Spinal cord (tissue), 10 donors: ENCODE results near the gene OTOG. TPM values are rescaled to one million over a fixed set of nuclear protein-coding genes. Genes with fewer than 3 reads are reported as not detected.

Experiments
- DNase-seq, 6 donors: peaks; one replicate each; pipeline versions ENCODE4 v3.0.0 to v3.0.0-alpha.2; 2013 to 2015; ENCODE audit warnings: low spot score in 6 of 6, low read depth in 4 of 6
- H3K27ac ChIP-seq: one replicate; pipeline ENCODE4 v1.5.1; 2013; ENCODE audit warnings: low read depth, low read length, control low read depth
- H3K27me3 ChIP-seq: one replicate; pipeline ENCODE4 v1.6.1; 2013; ENCODE audit warnings: low read length; ENCODE audit not compliant: control insufficient read depth, insufficient read depth
- H3K36me3 ChIP-seq: one replicate; pipeline ENCODE4 v1.6.1; 2013; ENCODE audit warnings: low read length; ENCODE audit not compliant: control insufficient read depth, insufficient read depth
- H3K4me1 ChIP-seq: one replicate; pipeline ENCODE4 v1.6.1; 2013; ENCODE audit warnings: low read length; ENCODE audit not compliant: control insufficient read depth, insufficient read depth
- H3K4me3 ChIP-seq: one replicate; pipeline ENCODE4 v1.5.1; 2013; ENCODE audit warnings: low read depth, low read length, control low read depth
- H3K9me3 ChIP-seq: one replicate; pipeline ENCODE4 v1.6.1; 2013; ENCODE audit warnings: low read length; ENCODE audit not compliant: control insufficient read depth, insufficient read depth
- WGBS: methylation state at CpG from one replicate; pipeline ENCODE4 v1.1.5; 2013; ENCODE audit warnings: missing lambda C conversion rate; ENCODE audit not compliant: insufficient coverage; 5-methylcytosine and 5-hydroxymethylcytosine counted together
- polyA plus RNA-seq, 2 donors: library from polyadenylated mRNA; unstranded; fragments of 120-200 nt; gene quantifications; one replicate each; pipeline ENCODE4 v1.2.1, GENCODE V29; 2013; ENCODE audit not compliant: insufficient read length in 2 of 2
- total RNA-seq, 2 donors: library from RNA; depleted of rRNA in 1 of 2; stranded (reverse); fragments of 120-200 nt in 1 of 2; fragments of >200 nt in 1 of 2; gene quantifications; one replicate each; pipeline versions ENCODE4 v1.2.3 to v1.2.4, GENCODE V29; 2013 to 2014
- donor health status: healthy.

The OTOG gene
- total and polyA plus RNA-seq, 4 donors, result under 0.01 to 1.3 (median 0.23) TPM; not detected in 1

- WGBS, result no CpG with 5 or more reads among the region's 4 CpGs
- Histone ChIP-seq H3K27ac (no peak overlapping the region), H3K4me3 (no peak overlapping the region), H3K27me3 (no peaks in the 10 kb centered on the region), H3K36me3 (no peaks in the 10 kb centered on the region), H3K9me3 (no peaks in the 10 kb centered on the region), H3K4me1 (peaks cover 8% of the 10 kb centered on the region)
- DNase-seq, result no peak
Observed at GRCh38 chr11:17554487-17554886, 7.4 kb downstream of the OTOG start.

- peaks cover 8% of the 10 kb centered on the region for H3K4me1 ChIP-seq
- 97% methylated on average over 8 of the region's 8 CpGs for WGBS
- no peak for DNase-seq
- H3K9me3 ChIP-seq, result no peaks in the 10 kb centered on the region
- no peaks in the 10 kb centered on the region for H3K36me3 ChIP-seq
- no peaks in the 10 kb centered on the region for H3K27me3 ChIP-seq
- H3K27ac ChIP-seq, result no peak overlapping the region
- H3K4me3 ChIP-seq, result no peak overlapping the region
Observed at GRCh38 chr11:17556999-17557398, 9.9 kb downstream of the OTOG start.

- no peak overlapping the region for H3K27ac ChIP-seq
- DNase-seq, result no peak
- WGBS, result 85% methylated on average over 14 of the region's 15 CpGs
- no peaks in the 10 kb centered on the region for H3K27me3 ChIP-seq
- H3K4me1 ChIP-seq, result peaks cover 2% of the 10 kb centered on the region
- no peaks in the 10 kb centered on the region for H3K36me3 ChIP-seq
- no peak overlapping the region for H3K4me3 ChIP-seq
- H3K9me3 ChIP-seq, result no peaks in the 10 kb centered on the region
Observed at GRCh38 chr11:17558025-17558780, 11.1 kb downstream of the OTOG start.

GRCh38 chr11:17558916-17559315, 11.9 kb downstream of the OTOG start:
- DNase-seq, result no peak
- Histone ChIP-seq H3K27ac (no peak overlapping the region), H3K36me3 (no peaks in the 10 kb centered on the region), H3K9me3 (no peaks in the 10 kb centered on the region), H3K4me3 (no peak overlapping the region), H3K27me3 (no peaks in the 10 kb centered on the region), H3K4me1 (no peaks in the 10 kb centered on the region)
- WGBS, result 98% methylated on average over 6 of the region's 9 CpGs

- Histone ChIP-seq H3K36me3 (no peaks in the 10 kb centered on the region), H3K4me3 (no peak overlapping the region), H3K27me3 (no peaks in the 10 kb centered on the region), H3K9me3 (no peaks in the 10 kb centered on the region), H3K4me1 (no peaks in the 10 kb centered on the region), H3K27ac (no peak overlapping the region)
- DNase-seq, result no peak
- WGBS, result 90% methylated on average over 7 of the region's 9 CpGs
Observed at GRCh38 chr11:17559341-17560087, 12.5 kb downstream of the OTOG start.

GRCh38 chr11:17560281-17561110, 13.4 kb downstream of the OTOG start:
- WGBS, result 81% methylated on average over 12 of the region's 12 CpGs
- Histone ChIP-seq H3K36me3 (no peaks in the 10 kb centered on the region), H3K9me3 (no peaks in the 10 kb centered on the region), H3K27ac (no peak overlapping the region), H3K4me3 (no peak overlapping the region), H3K4me1 (no peaks in the 10 kb centered on the region), H3K27me3 (no peaks in the 10 kb centered on the region)
- DNase-seq, result no peak

GRCh38 chr11:17561111-17561415, 14.0 kb downstream of the OTOG start:
- Histone ChIP-seq H3K9me3 (no peaks in the 10 kb centered on the region), H3K27ac (no peak overlapping the region), H3K4me3 (no peak overlapping the region), H3K4me1 (no peaks in the 10 kb centered on the region), H3K36me3 (no peaks in the 10 kb centered on the region), H3K27me3 (no peaks in the 10 kb centered on the region)
- 91% methylated on average over 4 of the region's 4 CpGs for WGBS
- no peak for DNase-seq

GRCh38 chr11:17561526-17561925, 14.5 kb downstream of the OTOG start:
- Histone ChIP-seq H3K36me3 (no peaks in the 10 kb centered on the region), H3K4me3 (no peak overlapping the region), H3K27ac (no peak overlapping the region), H3K4me1 (no peaks in the 10 kb centered on the region), H3K27me3 (no peaks in the 10 kb centered on the region), H3K9me3 (no peaks in the 10 kb centered on the region)
- WGBS, result 87% methylated on average over 7 of the region's 9 CpGs
- DNase-seq, result no peak

GRCh38 chr11:17563231-17563646, 16.2 kb downstream of the OTOG start:
- Histone ChIP-seq H3K4me3 (no peak overlapping the region), H3K4me1 (no peaks in the 10 kb centered on the region), H3K9me3 (no peaks in the 10 kb centered on the region), H3K27me3 (no peaks in the 10 kb centered on the region), H3K27ac (no peak overlapping the region), H3K36me3 (no peaks in the 10 kb centered on the region)
- no peak for DNase-seq
